ENCODE data around the gene ENPP1. TPM values are rescaled to one million over a fixed set of nuclear protein-coding genes. Genes with fewer than 3 reads are reported as not detected.

Gene ENPP1
- total and polyA plus RNA-seq, 11 donors = 0.60 to 4.2 (median 1.6) TPM

GRCh38 chr6:131823276-131823902, 15.6 kb downstream of the ENPP1 start:
- ATAC-seq (no peak), DNase-seq (no peak)
- Histone ChIP-seq H3K9me3 (no peaks in the 10 kb centered on the region), H3K27ac (no peak overlapping the region), H3K4me3 (no peak overlapping the region), H3K36me3 (no peaks in the 10 kb centered on the region), H3K4me1 (peaks cover 0 to 8% (median 0%) of the 10 kb centered on the region in 12 donors), H3K27me3 (peaks cover 0 to 3% (median 0%) of the 10 kb centered on the region in 9 donors)
- WGBS, 4 donors = 73 to 83% (median 77%) methylated on average over 3 of the region's 3 CpGs
- TF ChIP-seq CTCF (IDR thresholded peaks at IDR 0.05) (no peak), POLR2A (IDR thresholded peaks at IDR 0.05) (no peak)
- intact Hi-C loops (cut with DNase I) = no loop called here

GRCh38 chr6:131825946-131826345, 18.1 kb downstream of the ENPP1 start:
- intact Hi-C loops (cut with DNase I) = no loop called here
- H3K4me1 ChIP-seq = peaks cover 0 to 6% (median 0%) of the 10 kb centered on the region in 12 donors
- peaks cover 0 to 2% (median 0%) of the 10 kb centered on the region in 9 donors for H3K27me3 ChIP-seq
- WGBS, 4 donors = 34 to 65% (median 47%) methylated on average over 1 of the region's 1 CpG
- no peak overlapping the region for H3K27ac ChIP-seq
- no peak overlapping the region for H3K4me3 ChIP-seq
- H3K9me3 ChIP-seq = no peaks in the 10 kb centered on the region
- H3K36me3 ChIP-seq = no peaks in the 10 kb centered on the region
- no peak for ATAC-seq
- TF ChIP-seq CTCF (IDR thresholded peaks at IDR 0.05) = no peak
- TF ChIP-seq POLR2A (IDR thresholded peaks at IDR 0.05) = no peak
- DNase-seq = no peak

DNA sequence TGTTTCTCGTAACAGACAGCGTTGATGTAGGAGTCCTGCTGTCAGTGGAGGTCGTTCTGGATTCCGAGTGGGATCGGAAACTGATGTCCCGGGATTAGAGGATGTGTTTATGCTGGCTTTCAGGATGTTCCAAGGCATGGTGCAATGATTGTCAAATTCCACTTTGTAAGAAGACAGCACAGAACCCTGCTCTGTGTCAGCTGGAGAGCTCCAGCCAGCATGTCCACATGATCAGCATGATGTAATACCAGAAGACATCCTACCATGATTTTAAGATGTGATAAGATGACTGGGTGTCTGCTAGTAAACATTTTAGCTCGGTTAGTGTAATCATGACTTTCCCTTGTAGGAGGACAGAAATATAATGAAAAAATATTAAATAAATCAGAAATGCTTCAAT, 20.3 kb downstream of the ENPP1 start:
- WGBS, 4 donors = 83 to 90% (median 85%) methylated on average over 7 of the region's 7 CpGs
- no peak overlapping the region for H3K4me3 ChIP-seq
- no peak for TF ChIP-seq CTCF (IDR thresholded peaks at IDR 0.05)
- TF ChIP-seq POLR2A (IDR thresholded peaks at IDR 0.05) = no peak
- H3K4me1 ChIP-seq = peaks cover 0 to 10% (median 0%) of the 10 kb centered on the region in 12 donors
- intact Hi-C loops (cut with DNase I) = no loop called here
- H3K36me3 ChIP-seq = no peaks in the 10 kb centered on the region
- no peaks in the 10 kb centered on the region for H3K9me3 ChIP-seq
- ATAC-seq = no peak
- no peak overlapping the region for H3K27ac ChIP-seq
- H3K27me3 ChIP-seq = no peaks in the 10 kb centered on the region
- DNase-seq = no peak

GRCh38 chr6:131828951-131829350, 21.1 kb downstream of the ENPP1 start:
- Histone ChIP-seq H3K36me3 (no peaks in the 10 kb centered on the region), H3K27me3 (no peaks in the 10 kb centered on the region), H3K4me1 (peaks cover 0 to 10% (median 0%) of the 10 kb centered on the region in 12 donors), H3K27ac (no peak overlapping the region), H3K9me3 (no peaks in the 10 kb centered on the region), H3K4me3 (no peak overlapping the region)
- DNase-seq (no peak), ATAC-seq (no peak)
- WGBS, 4 donors = 66 to 80% (median 73%) methylated on average over 2 of the region's 2 CpGs
- intact Hi-C loops (cut with DNase I) = no loop called here
- TF ChIP-seq CTCF (IDR thresholded peaks at IDR 0.05) = no peak
- no peak for TF ChIP-seq POLR2A (IDR thresholded peaks at IDR 0.05)

Measured in heart left ventricle (tissue), 16 donors.